Fibroblast of villous mesenchyme (primary cell): Measurements from ENCODE around the gene RHAG. TPM values are rescaled to one million over a fixed set of nuclear protein-coding genes. Genes with fewer than 3 reads are reported as not detected.
"Not testable (repeated sequence)": the region's sequence is repeated elsewhere in the genome, so short reads cannot be mapped to it uniquely, and the experiment has no call there.

ENCODE experiments used
- DNase-seq: peaks from one replicate; pipeline ENCODE4 v3.0.0-alpha.2; 2010; ENCODE audit warnings: low read depth
- H3K4me3 ChIP-seq: 2 replicates; pipeline ENCODE4 v1.5.1; 2011; ENCODE audit warnings: low read depth, mild to moderate bottlenecking, low read length
- CTCF ChIP-seq: IDR thresholded peaks from 2 replicates; pipeline ENCODE4 v1.5.1; 2012; ENCODE audit warnings: low read depth, mild to moderate bottlenecking, low read length; ENCODE audit not compliant: insufficient read depth
- total RNA-seq: library from RNA; depleted of rRNA; stranded (reverse); fragments of >200 nt; gene quantifications from 2 replicates; pipeline ENCODE4 v1.2.3, GENCODE V29; 2012

The RHAG gene
- total RNA-seq, 1 donor = not detected

GRCh38 chr6:49664817-49665216, 28.2 kb upstream of the RHAG start:
- no peak for TF ChIP-seq CTCF
- H3K4me3 ChIP-seq = no peak overlapping the region
- DNase-seq = no peak

DNA sequence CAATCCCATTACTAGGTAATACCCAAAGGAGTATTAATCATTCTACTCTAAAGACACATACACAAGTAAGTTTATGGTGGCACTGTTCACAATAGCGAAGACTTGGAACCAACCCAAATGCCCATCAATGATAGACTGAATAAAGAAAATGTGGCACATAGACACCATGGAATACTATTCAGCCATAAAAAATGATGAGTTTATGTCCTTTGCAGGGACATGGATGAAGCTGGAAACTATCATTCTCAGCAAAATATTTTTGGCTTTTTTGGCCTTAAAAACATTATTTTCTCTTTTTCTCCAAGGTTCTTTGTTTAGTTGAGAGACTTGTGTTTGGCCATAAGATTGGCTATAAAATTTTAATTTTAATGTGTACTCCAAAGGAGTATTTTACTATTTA, 27.4 kb upstream of the RHAG start:
- DNase-seq, H3K4me3 ChIP-seq: not testable (repeated sequence)

DNA sequence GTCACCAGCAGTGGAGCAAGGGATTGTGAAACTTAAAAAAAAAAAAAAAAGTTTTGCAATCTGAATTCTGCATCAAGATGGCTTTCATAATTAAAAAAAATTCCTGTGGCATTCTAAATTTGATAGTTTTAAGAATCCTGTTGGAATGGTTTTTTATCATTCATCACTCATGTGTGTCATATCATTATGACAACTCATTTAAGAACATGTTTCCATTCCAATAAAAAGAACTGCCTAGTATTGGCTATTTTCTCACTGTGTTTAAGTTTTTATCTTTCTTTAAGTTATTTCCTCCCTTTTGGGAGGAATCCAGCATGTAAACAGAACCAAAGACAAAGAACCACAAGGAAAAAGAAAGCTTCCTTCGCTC, 26.2 kb upstream of the RHAG start:
- DNase-seq = no peak
- TF ChIP-seq CTCF = no peak
- H3K4me3 ChIP-seq = no peak overlapping the region

- no peak for TF ChIP-seq CTCF
These were observed 25.7 kb upstream of the RHAG start for GRCh38 chr6:49662231-49662891.

DNA sequence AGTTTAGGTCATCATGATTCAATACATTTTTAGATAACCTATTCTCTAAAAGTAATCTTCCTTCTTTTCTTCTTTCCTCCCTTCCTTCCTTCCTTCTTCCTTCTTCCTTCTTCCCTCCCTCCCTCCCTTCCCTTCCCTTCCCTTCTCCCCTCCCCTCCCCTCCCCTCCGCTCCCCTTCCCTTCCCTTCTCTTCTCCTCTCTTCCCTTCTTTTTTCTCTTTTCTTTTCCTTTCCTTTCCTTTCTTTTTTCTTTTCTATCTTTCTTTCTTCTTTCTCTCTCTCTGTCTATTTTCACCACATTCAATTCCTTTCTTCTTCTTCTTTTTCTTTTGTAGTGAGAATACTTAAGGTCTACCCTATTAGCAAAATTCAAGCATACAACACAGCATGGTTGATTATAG, 17.3 kb upstream of the RHAG start:
- no peak for DNase-seq
- no peak overlapping the region for H3K4me3 ChIP-seq
- no peak for TF ChIP-seq CTCF

More at GRCh38 chr6:49662231-49662891, 25.7 kb upstream of the RHAG start:
- H3K4me3 ChIP-seq = no peak overlapping the region
- no peak for DNase-seq

DNA sequence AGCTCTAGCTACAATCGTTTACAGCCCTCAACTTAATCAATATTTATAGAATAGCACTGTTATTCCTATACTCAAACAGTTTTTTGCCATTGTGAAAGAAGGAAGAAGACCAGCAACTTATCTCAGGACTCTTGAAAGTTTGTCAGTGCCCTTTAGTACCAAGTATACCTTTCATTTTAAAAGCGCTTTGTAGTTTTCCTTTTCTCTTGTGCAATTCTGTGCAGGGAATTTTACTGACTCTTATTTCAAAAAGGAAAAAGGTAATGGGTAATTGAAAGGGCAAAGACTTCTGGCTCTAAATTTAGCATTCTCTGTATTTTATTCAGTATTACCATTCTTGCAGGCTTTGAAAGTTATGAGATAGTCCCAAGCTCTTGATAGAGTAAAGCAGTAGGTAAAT, 16.8 kb upstream of the RHAG start:
- TF ChIP-seq CTCF = no peak
- no peak overlapping the region for H3K4me3 ChIP-seq
- DNase-seq = no peak

DNA sequence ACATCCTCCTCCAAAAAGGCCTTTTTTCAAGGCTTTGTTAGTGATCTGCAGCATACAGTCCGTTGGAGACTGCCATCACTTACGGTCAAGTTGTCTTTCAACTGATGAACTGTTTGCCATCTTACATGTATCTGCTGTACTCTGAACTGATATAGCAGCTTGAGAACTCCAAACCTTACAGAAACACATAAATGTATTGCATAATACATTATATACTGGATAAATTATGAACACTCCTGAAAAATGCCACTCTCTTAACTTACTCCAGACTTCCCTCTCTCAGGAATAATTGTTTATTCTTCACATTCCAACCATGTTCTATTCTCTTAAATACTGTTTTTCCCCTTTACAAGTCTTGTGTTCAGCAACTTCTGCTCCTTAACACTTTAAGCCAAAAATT, 14.6 kb upstream of the RHAG start:
- TF ChIP-seq CTCF = no peak
- H3K4me3 ChIP-seq = no peak overlapping the region
- no peak for DNase-seq
